HepG2 (cell line): ENCODE results near the gene NUAK1. TPM values are rescaled to one million over a fixed set of nuclear protein-coding genes. Genes with fewer than 3 reads are reported as not detected.

ENCODE experiments used
- ATAC-seq: fragments of 200-7000 bp; cut with Tn5 transposase; 3 replicates; pipeline ENCODE4 v1.9.1; 2020; ENCODE audit warnings: mild to moderate bottlenecking, moderate library complexity
- BruUV-seq: library from RNA; stranded (reverse); fragments of 400-500 nt; replicated peaks from 2 replicates; lab custom pipeline; 2021; lab: Mats Ljungman, UMichigan
- CTCF ChIA-PET: fragments of 300-600 bp; formaldehyde crosslinking; extraction: SDS; loops from one replicate; lab custom pipeline; 2021; ENCODE audit warnings: low total read pairs, inconsistent platforms, low intra/inter-chr PET ratio; lab: Yijun Ruan, JAX
- POLR2A ChIA-PET: fragments of 350-600 bp; sonication (Branson Sonifier 250); formaldehyde crosslinking; loops from one replicate; lab custom pipeline; 2020; ENCODE audit warnings: antibody characterized with exemption, inconsistent platforms; lab: Yijun Ruan, JAX
- DNase-seq: peaks from one replicate; pipeline ENCODE4 v3.0.0-alpha.2; 2015; ENCODE audit warnings: low spot score
- FAIRE-seq: peaks from 3 replicates; lab custom pipeline; 2011; peaks lifted over from hg19 to GRCh38; lab: Jason Lieb, UNC
- H2AFZ ChIP-seq: one replicate; pipeline ENCODE4 v1.6.1; 2011; ENCODE audit warnings: low read length, inconsistent platforms
- H3K27ac ChIP-seq: fragments of 300-600 bp; 3 replicates; pipeline ENCODE4 v1.8.0; 2011; ENCODE audit warnings: mixed run types, mild to moderate bottlenecking, mixed read lengths, low read length, inconsistent platforms; ENCODE audit not compliant: insufficient read depth; ENCODE audit errors: extremely low read length
- H3K27me3 ChIP-seq, 2 experiments: fragments of 200-600 bp in 1 of 2; 2 replicates in 1 of 2; 3 replicates in 1 of 2; pipeline versions ENCODE4 v1.6.0 to v1.8.0; 2011; ENCODE audit warnings: low read length in 2 of 2, mild to moderate bottlenecking in 2 of 2, moderate library complexity in 2 of 2, inconsistent platforms in 1 of 2; ENCODE audit not compliant: insufficient read depth in 2 of 2, control insufficient read depth in 1 of 2
- H3K36me3 ChIP-seq, 2 experiments: fragments of 200-600 bp in 1 of 2; replicated peaks in 1 of 2; 2 replicates in 1 of 2; 3 replicates in 1 of 2; pipeline versions ENCODE4 v1.5.1 to v1.8.0; 2011; ENCODE audit warnings: low read length in 2 of 2, inconsistent platforms in 1 of 2; ENCODE audit not compliant: insufficient read depth in 2 of 2, control insufficient read depth in 1 of 2
- H3K4me1 ChIP-seq: 2 replicates; pipeline ENCODE4 v1.5.1; 2012; ENCODE audit warnings: low read length, inconsistent platforms; ENCODE audit not compliant: insufficient read depth
- H3K4me2 ChIP-seq: 2 replicates; pipeline ENCODE4 v1.6.0; 2011; ENCODE audit warnings: low read depth, low read length, inconsistent platforms
- H3K4me3 ChIP-seq, 3 experiments: fragments of 200-600 bp in 1 of 3; sonication (generic), shearing (Covaris generic) in 1 of 3; replicated peaks in 1 of 3; 2 replicates each; pipeline ENCODE4 v1.5.1; 2011 to 2016; ENCODE audit warnings: low read length in 3 of 3, inconsistent platforms in 2 of 3, low read depth in 2 of 3, mild to moderate bottlenecking in 2 of 3, control low read depth in 1 of 3, mixed read lengths in 1 of 3; ENCODE audit not compliant: insufficient read depth in 1 of 3
- H3K79me2 ChIP-seq: one replicate; pipeline ENCODE4 v1.6.1; 2011; ENCODE audit warnings: low read length, inconsistent platforms; ENCODE audit not compliant: insufficient read depth
- H3K9ac ChIP-seq: 2 replicates; pipeline ENCODE4 v1.6.0; 2011; ENCODE audit warnings: mild to moderate bottlenecking, low read depth, low read length, inconsistent platforms; ENCODE audit not compliant: insufficient read depth
- H3K9me3 ChIP-seq: 2 replicates; pipeline ENCODE4 v1.5.1; 2012; ENCODE audit warnings: mild to moderate bottlenecking, low read length
- H4K20me1 ChIP-seq: 2 replicates; pipeline ENCODE4 v1.6.0; 2011; ENCODE audit warnings: inconsistent platforms, mild to moderate bottlenecking, low read length, moderate library complexity; ENCODE audit not compliant: insufficient read depth
- ASH2L ChIP-seq: fragments of 300-600, 200-600 bp; sonication (generic); IDR thresholded peaks from 2 replicates; pipeline ENCODE4 v1.7.0; 2017; ENCODE audit warnings: low read depth, mild to moderate bottlenecking, moderate library complexity, mixed read lengths, low read length; ENCODE audit not compliant: insufficient read length
- CBX2 ChIP-seq, 2 experiments: fragments of 200-600 bp in 1 of 2; sonication (generic); formaldehyde crosslinking in 1 of 2; IDR thresholded peaks; 2 replicates each; pipeline versions ENCODE4 v1.7.0 to v1.8.1; 2018 to 2022; ENCODE audit warnings: low read depth in 2 of 2, low read length in 1 of 2, mild to moderate bottlenecking in 1 of 2, missing genetic modification reagents in 1 of 2
- HDAC6 ChIP-seq: fragments of 200-600 bp; sonication (generic); IDR thresholded peaks from 2 replicates; pipeline ENCODE4 v1.7.0; 2017; ENCODE audit warnings: mild to moderate bottlenecking, antibody characterized with exemption, low read length, low read depth
- MXI1 ChIP-seq: IDR thresholded peaks from 3 replicates; pipeline ENCODE4 v1.6.1; 2012; ENCODE audit warnings: low read depth, low read length, inconsistent platforms, borderline replicate concordance
- PCBP2 ChIP-seq: fragments of 200-400 bp; formaldehyde crosslinking; optimal IDR thresholded peaks from 2 replicates; pipeline ENCODE3; 2018; ENCODE audit warnings: low read length, low read depth; ENCODE audit not compliant: poor library complexity, severe bottlenecking
- TEAD3 ChIP-seq: optimal IDR thresholded peaks from 2 replicates; pipeline ENCODE3; 2016; ENCODE audit warnings: borderline replicate concordance
- ZBTB21 ChIP-seq: sonication (generic); formaldehyde crosslinking; IDR thresholded peaks from 2 replicates; pipeline ENCODE4 v1.4.0; 2020; ENCODE audit warnings: missing genetic modification reagents
- ZNF3 ChIP-seq: IDR thresholded peaks from 2 replicates; pipeline ENCODE4 v1.7.0; 2017; ENCODE audit warnings: inconsistent platforms
- ZNF556 ChIP-seq: sonication (generic); formaldehyde crosslinking; IDR thresholded peaks from 2 replicates; pipeline ENCODE4 v1.4.0; 2020; ENCODE audit warnings: mild to moderate bottlenecking, missing genetic modification reagents, borderline replicate concordance
- ZNF841 ChIP-seq: sonication (generic); formaldehyde crosslinking; IDR thresholded peaks from 2 replicates; pipeline ENCODE4 v1.8.1; 2023; ENCODE audit warnings: missing genetic modification reagents, borderline replicate concordance
- WGBS: methylation state at CpG from one replicate; pipeline ENCODE4 v1.1.6; 2017; ENCODE audit warnings: low lambda C conversion rate; 5-methylcytosine and 5-hydroxymethylcytosine counted together
- in situ Hi-C: cut with HindIII; loops from 2 replicates; pipeline ENCODE4 v1.10.0; 2017; ENCODE audit warnings: low pct_unique_long_range_greater_than_20kb; ENCODE audit not compliant: extremely low pct_ligation_motif_present
- intact Hi-C: fragments of 100-400 bp; cut with micrococcal nuclease; formaldehyde crosslinking; loops from one replicate; pipeline ENCODE4 v1.10.0; 2022; ENCODE audit not compliant: unreplicated experiment
- polyA plus RNA-seq, 8 experiments: library from polyadenylated mRNA; depleted of rRNA in 3 of 8; stranded (reverse) in 7 of 8; unstranded in 1 of 8; fragments of >200 nt; fragmentation: Illumina TruSeq in 4 of 8; extraction: Trizol in 4 of 8; gene quantifications; 2 replicates each; pipeline versions ENCODE4 v1.2.1 to v1.2.3, GENCODE V29; 2011 to 2016; ENCODE audit warnings: low read depth in 4 of 8, missing spikeins in 1 of 8, mixed read lengths in 1 of 8; ENCODE audit not compliant: insufficient read depth in 1 of 8
- total RNA-seq, 5 experiments: library from RNA; depleted of rRNA; stranded (reverse); fragments of >200 nt; fragmentation: Illumina TruSeq; extraction: Trizol; gene quantifications; 2 replicates each; pipeline ENCODE4 v1.2.3, GENCODE V29; 2016; ENCODE audit warnings: low read depth in 1 of 5
- TF ChIP-seq, protein P1 (sequence below): IDR thresholded peaks from 2 replicates; pipeline ENCODE4 v1.6.1; 2016; ENCODE audit warnings: missing genetic modification reagents, missing compliant biosample characterization

NUAK1 gene
- total and polyA plus RNA-seq, 2 of the 13 experiments (the other 11 are each of a cell fraction or from before 2014, with no cell fraction given), result 1.7 to 1.9 TPM

- no peak for TF ChIP-seq ASH2L
- TF ChIP-seq PCBP2, result no peak
Observed at GRCh38 chr12:106021516-106021915, 117.2 kb downstream of the NUAK1 start (continued).

DNA sequence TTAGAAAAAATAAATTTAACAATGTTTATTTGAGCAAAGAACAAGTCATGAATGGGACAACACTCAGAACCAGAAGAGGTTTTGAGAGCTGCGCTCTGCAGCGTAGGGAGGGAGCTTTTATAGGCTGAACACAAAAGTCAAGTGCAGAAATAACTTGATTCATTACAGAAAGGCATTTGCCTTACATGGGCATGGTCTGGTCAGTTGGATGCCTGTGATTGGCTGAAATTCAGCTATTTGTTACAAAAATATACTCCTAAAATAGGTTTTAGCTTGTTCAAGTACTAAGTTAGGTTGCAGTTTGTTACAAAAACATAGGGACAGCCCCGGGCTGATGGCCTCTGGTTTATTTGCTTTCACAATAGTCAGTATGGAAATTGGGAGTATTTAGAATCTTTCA is 118.0 kb downstream of the NUAK1 start:
- DNase-seq (no peak), FAIRE-seq (no peak), ATAC-seq (no peak)
- H3K9me3 ChIP-seq, result peaks cover 9% of the 10 kb centered on the region
- BruUV-seq, result no TSS peak
- WGBS, result 63% methylated on average over 3 of the region's 3 CpGs
- H3K27ac ChIP-seq, result no peak overlapping the region
- ChIA-PET POLR2A (no interaction called here), CTCF (no interaction called here)
- H3K4me2 ChIP-seq, result no peak overlapping the region
- H3K9ac ChIP-seq, result no peak overlapping the region
- peaks cover 19% of the 10 kb centered on the region for H3K4me1 ChIP-seq
- in situ Hi-C loops, result loop anchor here (5.0 kb wide), 1 partner anchor 112 kb away; no protein-coding TSS in a partner anchor
- intact Hi-C loops, result no loop called here
- H3K4me3 ChIP-seq, result no peak overlapping the region
- no peaks in the 10 kb centered on the region for H3K27me3 ChIP-seq
- H4K20me1 ChIP-seq, result no peaks in the 10 kb centered on the region
- H2AFZ ChIP-seq, result no peak overlapping the region
- no peak for TF ChIP-seq ZBTB21
- TF ChIP-seq ZNF556, result no peak
- TF ChIP-seq MXI1, result no peak
- TF ChIP-seq HDAC6, result no peak
- TF ChIP-seq, protein P1, sequence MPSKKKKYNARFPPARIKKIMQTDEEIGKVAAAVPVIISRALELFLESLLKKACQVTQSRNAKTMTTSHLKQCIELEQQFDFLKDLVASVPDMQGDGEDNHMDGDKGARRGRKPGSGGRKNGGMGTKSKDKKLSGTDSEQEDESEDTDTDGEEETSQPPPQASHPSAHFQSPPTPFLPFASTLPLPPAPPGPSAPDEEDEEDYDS (CRISPR knock-in tag), result no peak
- no peak for TF ChIP-seq TEAD3 (CRISPR knock-in tag)
- no peak for TF ChIP-seq ZNF841 (CRISPR knock-in tag)
- TF ChIP-seq ZNF3 (CRISPR knock-in tag), result no peak
- TF ChIP-seq CBX2 (IDR thresholded peaks at IDR 0.05; ENCODE audit: low read depth, low read length), result no peak
- TF ChIP-seq CBX2 (CRISPR knock-in tag; IDR thresholded peaks at IDR 0.05; ENCODE audit: low read depth), result no peak
- no peaks in the 10 kb centered on the region for H3K79me2 ChIP-seq
- H3K36me3 ChIP-seq, result no peaks in the 10 kb centered on the region
